Stimulated activated CD4-positive, alpha-beta T cell treated with anti-CD3 and anti-CD28 coated beads, Interleukin-2, amount 100 ng/mL, for 48 hours (primary cell): Measurements from ENCODE around the gene NEUROG3.

ENCODE experiments used
- DNase-seq, 2 donors: peaks; one replicate each; pipeline ENCODE4 v3.0.0-alpha.2; 2020

The NEUROG3 gene, protein sequence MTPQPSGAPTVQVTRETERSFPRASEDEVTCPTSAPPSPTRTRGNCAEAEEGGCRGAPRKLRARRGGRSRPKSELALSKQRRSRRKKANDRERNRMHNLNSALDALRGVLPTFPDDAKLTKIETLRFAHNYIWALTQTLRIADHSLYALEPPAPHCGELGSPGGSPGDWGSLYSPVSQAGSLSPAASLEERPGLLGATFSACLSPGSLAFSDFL

DNA sequence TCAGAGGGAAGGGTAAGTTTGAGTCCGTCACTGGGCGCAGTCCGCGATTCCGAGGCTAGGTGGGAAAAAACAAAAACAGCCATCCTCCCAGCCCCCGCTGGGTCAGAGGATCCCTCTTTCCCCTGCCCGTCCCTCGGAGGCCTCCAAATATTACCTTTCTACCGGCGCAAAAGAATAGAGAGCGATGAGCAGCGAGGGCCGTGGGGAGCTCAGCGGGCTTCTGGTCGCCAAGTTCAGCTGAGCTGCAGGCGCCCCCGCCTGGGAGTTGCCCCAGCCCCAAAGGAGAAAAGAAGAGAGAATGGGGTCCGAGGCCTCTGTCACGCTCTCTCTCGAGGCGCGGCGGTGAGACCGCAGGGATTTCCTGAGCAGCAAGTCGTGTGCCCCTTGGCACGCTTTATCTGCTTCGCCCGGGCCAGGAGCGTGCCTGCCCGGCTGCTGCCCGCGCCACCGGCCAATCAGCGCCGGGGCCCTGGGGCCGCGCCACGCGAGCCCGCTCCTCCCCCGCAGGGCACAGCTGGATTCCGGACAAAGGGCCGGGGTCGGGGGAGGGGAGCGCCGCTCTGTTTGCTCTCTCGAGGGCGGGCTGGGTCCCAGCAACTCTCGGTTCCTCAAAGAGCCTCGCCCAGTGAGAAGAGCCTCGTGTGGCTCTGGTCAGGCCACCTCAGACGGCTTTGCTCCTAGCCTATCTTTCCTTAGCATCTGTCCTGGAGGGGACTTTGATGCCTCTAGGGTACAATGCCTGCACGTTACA lies at the start of gene NEUROG3:
TSS of gene NEUROG3 (minus strand) at position 367 of the 751 bp plus-strand sequence. CDS start 379 bp downstream, outside the sequence.
- no peak for DNase-seq

- no peak for DNase-seq
These were observed 47.4 kb upstream of the NEUROG3 start for GRCh38 chr10:69620625-69621024.

DNA sequence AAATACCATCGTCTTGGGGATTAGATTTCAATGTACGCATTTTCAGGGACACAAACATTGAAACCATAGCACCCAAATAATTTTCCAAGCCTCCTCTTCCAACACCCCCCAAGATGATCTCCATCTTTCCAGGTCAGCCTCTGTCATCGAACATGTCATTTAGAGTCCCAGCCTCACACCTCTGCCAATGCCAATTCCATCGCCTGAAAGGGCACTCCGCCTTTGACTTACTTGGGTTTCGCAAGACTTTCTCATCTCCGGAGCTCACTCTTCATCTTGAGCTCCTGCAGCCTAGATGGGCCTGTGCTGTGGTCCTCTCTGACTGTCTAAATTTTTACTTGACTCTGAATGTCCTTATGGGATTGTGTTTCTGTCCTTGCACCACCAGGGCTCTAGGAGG lies 46.4 kb upstream of the NEUROG3 start:
- DNase-seq: no peak

- no peak for DNase-seq
These were observed 45.5 kb upstream of the NEUROG3 start for GRCh38 chr10:69618746-69619145.

- no peak for DNase-seq
These were observed 43.1 kb upstream of the NEUROG3 start for GRCh38 chr10:69616358-69616757.

DNA sequence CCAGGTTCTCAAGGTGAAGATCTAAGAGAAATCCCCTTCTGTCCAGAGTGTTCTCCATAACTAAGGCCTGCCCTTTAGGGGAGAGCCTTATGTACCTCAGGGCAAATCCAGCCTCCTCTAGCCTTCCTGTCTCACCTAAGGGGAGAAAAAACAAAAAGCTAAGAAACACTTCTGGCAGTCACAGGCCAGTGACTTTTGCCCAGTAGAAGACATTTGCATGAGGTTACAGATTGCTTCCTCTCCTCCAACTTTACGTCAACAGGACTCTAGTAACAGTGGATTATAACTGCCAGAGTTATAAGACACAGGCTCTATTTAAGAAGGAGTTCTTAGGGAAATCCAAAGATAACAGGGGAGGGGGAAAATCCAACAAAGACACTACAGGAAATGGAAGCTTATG lies 40.9 kb upstream of the NEUROG3 start:
- no peak for DNase-seq

DNA sequence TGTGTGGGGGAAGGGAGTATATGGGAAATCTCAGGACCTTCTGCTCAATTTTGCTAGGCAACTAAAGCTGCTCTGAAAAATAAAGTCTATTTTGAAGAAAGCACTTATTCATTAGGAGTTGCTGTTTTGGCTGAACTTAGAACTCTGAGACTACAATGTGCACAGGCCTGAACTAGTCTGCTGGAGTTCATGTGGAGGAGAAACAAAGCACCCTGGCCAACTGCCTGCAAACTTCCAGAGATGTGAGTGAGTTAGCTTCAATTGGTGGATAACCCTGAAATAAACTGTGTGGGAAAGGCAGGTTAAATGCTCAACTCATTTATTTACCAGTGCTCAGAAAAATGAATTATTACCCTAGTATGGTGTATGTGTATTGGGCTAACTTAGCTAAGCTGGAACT lies 39.5 kb upstream of the NEUROG3 start:
- no peak for DNase-seq

GRCh38 chr10:69609077-69609476 lies 35.9 kb upstream of the NEUROG3 start:
- no peak for DNase-seq

DNA sequence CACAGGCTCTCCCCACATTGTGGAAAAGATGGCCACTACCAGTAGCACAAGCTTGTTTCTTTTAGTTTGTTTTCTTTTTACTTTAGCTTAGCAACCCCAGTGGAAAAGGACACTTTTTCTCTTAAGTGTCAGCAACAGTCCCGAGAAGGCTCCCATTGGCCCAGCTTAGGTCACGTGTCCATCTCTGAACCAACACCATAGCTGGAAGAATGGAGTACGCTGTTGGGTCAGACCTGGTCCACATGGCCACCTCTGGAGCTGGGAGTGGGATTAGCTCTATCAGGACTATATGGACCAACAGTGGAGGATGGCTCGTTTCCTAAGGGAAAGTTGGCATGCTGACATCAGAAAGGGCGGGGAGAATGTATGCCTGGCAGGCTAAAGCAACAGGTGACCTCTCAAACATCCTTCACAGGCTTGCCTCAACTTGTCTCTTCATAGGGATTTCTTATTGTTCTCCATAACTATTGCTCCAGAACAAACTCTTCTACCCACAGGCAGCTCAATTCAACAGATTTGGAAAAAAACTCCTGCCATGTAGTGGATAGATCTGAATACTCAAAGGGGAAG lies 27.6 kb upstream of the NEUROG3 start:
- DNase-seq: no peak

GRCh38 chr10:69588358-69588757 lies 15.1 kb upstream of the NEUROG3 start:
- no peak for DNase-seq

DNA sequence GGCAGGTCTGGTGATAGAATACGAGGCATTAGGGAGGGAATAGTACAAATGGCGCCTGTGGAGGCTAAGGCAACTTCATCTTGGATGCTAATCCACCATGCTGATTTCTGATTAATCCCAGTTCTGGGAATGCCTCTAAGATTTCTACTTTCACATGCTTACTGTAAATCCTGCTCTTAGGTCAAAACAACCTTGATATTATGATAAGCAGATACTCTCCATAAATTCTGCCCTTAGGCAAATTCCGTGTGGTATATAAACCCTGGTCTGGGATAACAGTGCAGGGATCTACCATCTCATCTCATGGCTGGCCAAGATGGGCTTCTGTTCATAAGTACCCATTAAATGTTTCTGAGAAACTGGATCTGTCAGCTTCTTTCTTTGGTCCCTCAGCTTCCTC lies 11.4 kb upstream of the NEUROG3 start:
- DNase-seq: no peak

GRCh38 chr10:69583106-69583505 lies 9.9 kb upstream of the NEUROG3 start:
- DNase-seq: no peak

- no peak for DNase-seq
These were observed 7.2 kb upstream of the NEUROG3 start for GRCh38 chr10:69580435-69580834.

GRCh38 chr10:69579464-69580060 lies 6.3 kb upstream of the NEUROG3 start:
- no peak for DNase-seq

DNA sequence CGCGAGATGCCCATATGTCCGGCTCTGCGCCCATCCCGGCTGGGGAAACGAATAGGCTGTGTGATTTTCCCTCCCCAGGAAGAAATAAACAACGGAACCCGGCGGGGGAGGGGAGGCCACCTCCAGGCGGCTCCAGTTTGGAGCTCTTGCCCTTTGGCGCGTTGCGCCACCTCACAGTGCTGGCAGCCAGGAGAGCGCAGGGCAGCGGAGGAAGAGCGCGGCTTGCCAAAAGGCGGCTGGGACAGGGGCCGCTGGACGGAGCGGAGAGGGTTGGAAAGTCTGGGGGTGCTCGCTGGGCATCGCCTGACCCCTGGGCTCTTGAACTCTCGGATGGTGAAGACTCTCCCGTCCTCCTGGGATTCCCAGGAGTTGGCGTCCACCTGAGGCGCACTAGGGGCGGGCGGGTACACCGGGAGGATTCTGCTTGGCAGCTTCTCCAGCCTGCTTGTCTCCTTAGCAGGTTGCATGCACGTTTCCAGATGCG lies 5.3 kb upstream of the NEUROG3 start:
- no peak for DNase-seq

- DNase-seq: no peak
These were observed 4.3 kb upstream of the NEUROG3 start for GRCh38 chr10:69577268-69578232.

- DNase-seq: no peak
These were observed 3.3 kb upstream of the NEUROG3 start for GRCh38 chr10:69576334-69577011.

GRCh38 chr10:69575164-69575722 lies 2.0 kb upstream of the NEUROG3 start:
- DNase-seq: no peak

DNA sequence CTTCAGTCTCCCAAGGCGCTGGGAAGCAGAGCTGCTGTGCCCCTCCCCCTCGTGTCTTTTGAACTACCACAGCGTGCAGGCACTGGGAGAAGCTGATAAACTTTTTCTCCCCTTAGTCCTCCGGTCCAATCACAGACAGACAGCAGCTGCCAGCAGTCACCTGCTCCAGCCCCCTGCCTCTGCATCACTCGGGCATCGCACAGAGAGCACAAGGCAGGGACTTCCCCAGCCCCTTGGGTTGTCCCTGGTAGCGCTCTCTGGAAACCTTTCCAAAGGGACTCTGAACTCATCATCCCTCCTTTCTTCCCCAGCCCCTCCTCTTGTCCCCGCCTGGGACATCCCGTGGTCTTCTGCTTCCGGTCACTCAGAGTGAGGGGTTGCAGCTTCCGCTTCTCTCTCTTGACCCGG lies 1.4 kb upstream of the NEUROG3 start:
- no peak for DNase-seq

DNA sequence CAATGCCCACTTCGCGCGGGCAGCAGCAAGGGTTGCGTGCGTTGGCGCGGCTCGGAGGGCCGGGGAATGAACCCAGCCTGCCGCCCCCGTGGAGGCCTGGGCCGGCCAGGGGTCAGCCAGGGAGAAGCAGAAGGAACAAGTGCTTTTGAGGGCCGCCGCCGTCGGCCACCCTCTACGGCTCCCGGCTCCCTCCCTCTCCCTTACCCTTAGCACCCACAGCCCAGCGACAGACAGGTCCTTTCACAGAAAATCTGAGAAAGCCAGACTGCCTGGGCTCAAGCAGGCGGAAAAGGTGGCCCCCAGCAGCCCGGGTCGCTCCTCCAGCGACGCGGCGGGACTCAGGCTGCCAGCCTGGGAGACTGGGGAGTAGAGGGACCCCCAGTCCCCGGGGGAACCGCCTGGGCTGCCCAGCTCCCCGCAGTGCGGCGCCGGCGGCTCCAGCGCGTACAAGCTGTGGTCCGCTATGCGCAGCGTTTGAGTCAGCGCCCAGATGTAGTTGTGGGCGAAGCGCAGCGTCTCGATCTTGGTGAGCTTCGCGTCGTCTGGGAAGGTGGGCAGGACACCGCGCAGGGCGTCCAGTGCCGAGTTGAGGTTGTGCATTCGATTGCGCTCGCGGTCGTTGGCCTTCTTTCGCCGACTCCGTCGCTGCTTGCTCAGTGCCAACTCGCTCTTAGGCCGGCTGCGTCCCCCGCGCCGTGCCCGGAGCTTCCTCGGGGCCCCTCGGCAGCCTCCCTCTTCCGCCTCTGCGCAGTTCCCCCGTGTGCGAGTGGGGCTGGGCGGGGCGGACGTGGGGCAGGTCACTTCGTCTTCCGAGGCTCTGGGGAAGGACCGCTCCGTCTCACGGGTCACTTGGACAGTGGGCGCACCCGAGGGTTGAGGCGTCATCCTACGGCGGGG lies 815 bp downstream of the NEUROG3 start:
- peak; percentile 21 to 22 for DNase-seq
